ENCODE results near the gene SYCE1. TPM values are rescaled to one million over a fixed set of nuclear protein-coding genes. Genes with fewer than 3 reads are reported as not detected.

The SYCE1 gene
- total RNA-seq, 2 experiments from 2014 or later = 1.4 to 2.1 TPM

GRCh38 chr10:133537546-133538545 is 27.5 kb downstream of the SYCE1 start:
- CTCF ChIA-PET = interaction anchor here (1.0 kb wide), 1 partner anchor 60 kb away, joined by 3 read pairs; no protein-coding TSS in a partner anchor

GRCh38 chr10:133536198-133536597 is 29.2 kb downstream of the SYCE1 start:
- H3K4me3 Mint-ChIP-seq = no peak overlapping the region
- ATAC-seq = no peak
- H3K4me1 Mint-ChIP-seq = no peaks in the 10 kb centered on the region
- H3K27me3 Mint-ChIP-seq = peaks cover 26% of the 10 kb centered on the region
- H3K36me3 Mint-ChIP-seq = no peaks in the 10 kb centered on the region
- DNase-seq = no peak
- CTCF ChIA-PET = interaction anchor here (0.8 kb wide), 1 partner anchor 99 kb away, joined by 3 read pairs; no protein-coding TSS in a partner anchor
- no peaks in the 10 kb centered on the region for H3K9me3 Mint-ChIP-seq (ENCODE audit: low read depth)
- no peak overlapping the region for H3K27ac Mint-ChIP-seq

More at GRCh38 chr10:133537546-133538545, 27.5 kb downstream of the SYCE1 start:
- ATAC-seq (no peak), DNase-seq (no peak)
- H3K4me3 Mint-ChIP-seq = no peak overlapping the region
- peaks cover 10% of the 10 kb centered on the region for H3K27me3 Mint-ChIP-seq
- no peak overlapping the region for H3K27ac Mint-ChIP-seq
- H3K9me3 Mint-ChIP-seq (ENCODE audit: low read depth) = no peaks in the 10 kb centered on the region
- H3K4me1 Mint-ChIP-seq = no peaks in the 10 kb centered on the region
- no peaks in the 10 kb centered on the region for H3K36me3 Mint-ChIP-seq

- CTCF ChIA-PET = no interaction called here
- H3K27ac Mint-ChIP-seq = no peak overlapping the region
These were observed 31.0 kb downstream of the SYCE1 start for GRCh38 chr10:133534417-133534816.

GRCh38 chr10:133532871-133533270 is 32.5 kb downstream of the SYCE1 start:
- Mint-ChIP-seq H3K36me3 (no peaks in the 10 kb centered on the region), H3K4me3 (no peak overlapping the region), H3K9me3 (ENCODE audit: low read depth) (no peaks in the 10 kb centered on the region), H3K27me3 (peaks cover 58% of the 10 kb centered on the region), H3K4me1 (peaks cover 20% of the 10 kb centered on the region), H3K27ac (no peak overlapping the region)
- DNase-seq = no peak
- CTCF ChIA-PET = no interaction called here
- ATAC-seq = no peak

More at GRCh38 chr10:133534417-133534816, 31.0 kb downstream of the SYCE1 start:
- ATAC-seq = no peak
- DNase-seq = no peak
- H3K4me3 Mint-ChIP-seq = no peak overlapping the region
- H3K4me1 Mint-ChIP-seq = peaks cover 10% of the 10 kb centered on the region
- no peaks in the 10 kb centered on the region for H3K9me3 Mint-ChIP-seq (ENCODE audit: low read depth)
- H3K27me3 Mint-ChIP-seq = peaks cover 43% of the 10 kb centered on the region
- no peaks in the 10 kb centered on the region for H3K36me3 Mint-ChIP-seq

DNA sequence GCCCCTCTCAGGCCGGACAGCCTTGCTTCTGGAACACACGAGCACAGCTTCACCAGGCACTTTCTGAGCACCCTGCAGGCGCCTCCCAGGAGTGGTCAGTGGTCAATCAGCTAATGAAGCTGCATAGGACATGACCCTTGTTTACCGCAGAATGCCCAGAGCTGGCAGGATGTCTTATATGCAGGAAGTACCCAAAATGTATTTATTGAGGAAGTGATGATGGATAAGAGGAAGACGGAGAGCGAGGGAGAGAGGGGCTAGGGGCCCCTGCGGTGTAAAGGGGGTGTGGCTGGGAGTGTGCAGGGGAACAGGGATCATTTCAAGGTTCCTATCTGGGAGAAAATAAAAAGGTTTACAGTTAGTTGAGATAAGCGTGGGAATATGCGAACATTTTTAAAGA is 34.9 kb downstream of the SYCE1 start:
- no peak overlapping the region for H3K4me3 Mint-ChIP-seq
- no peaks in the 10 kb centered on the region for H3K9me3 Mint-ChIP-seq (ENCODE audit: low read depth)
- DNase-seq (no peak), ATAC-seq (no peak)
- no peak overlapping the region for H3K27ac Mint-ChIP-seq
- CTCF ChIA-PET = interaction anchor here (1.8 kb wide), 1 partner anchor 92 kb away, joined by 5 read pairs; no protein-coding TSS in a partner anchor
- H3K36me3 Mint-ChIP-seq = no peaks in the 10 kb centered on the region
- H3K27me3 Mint-ChIP-seq = peaks cover 78% of the 10 kb centered on the region
- peaks cover 20% of the 10 kb centered on the region for H3K4me1 Mint-ChIP-seq

- Mint-ChIP-seq H3K9me3 (ENCODE audit: low read depth) (no peaks in the 10 kb centered on the region), H3K36me3 (no peaks in the 10 kb centered on the region), H3K4me3 (peak overlapping the region; percentile 61), H3K27me3 (peaks cover 80% of the 10 kb centered on the region), H3K4me1 (peaks cover 20% of the 10 kb centered on the region), H3K27ac (peak overlapping the region; percentile 28)
- no peak for DNase-seq
- no peak for ATAC-seq
- CTCF ChIA-PET = interaction anchor here (0.8 kb wide), 1 partner anchor 9 kb away, joined by 3 read pairs; no protein-coding TSS in a partner anchor
These were observed 35.8 kb downstream of the SYCE1 start for GRCh38 chr10:133529576-133529946.

- ATAC-seq (no peak), DNase-seq (no peak)
- peaks cover 79% of the 10 kb centered on the region for H3K27me3 Mint-ChIP-seq
- no peaks in the 10 kb centered on the region for H3K9me3 Mint-ChIP-seq (ENCODE audit: low read depth)
- CTCF ChIA-PET = interaction anchor here (0.8 kb wide), 1 partner anchor 9 kb away, joined by 3 read pairs; no protein-coding TSS in a partner anchor
- peaks cover 20% of the 10 kb centered on the region for H3K4me1 Mint-ChIP-seq
- no peak overlapping the region for H3K4me3 Mint-ChIP-seq
- no peaks in the 10 kb centered on the region for H3K36me3 Mint-ChIP-seq
- no peak overlapping the region for H3K27ac Mint-ChIP-seq
These were observed 36.4 kb downstream of the SYCE1 start for GRCh38 chr10:133528845-133529575.

DNA sequence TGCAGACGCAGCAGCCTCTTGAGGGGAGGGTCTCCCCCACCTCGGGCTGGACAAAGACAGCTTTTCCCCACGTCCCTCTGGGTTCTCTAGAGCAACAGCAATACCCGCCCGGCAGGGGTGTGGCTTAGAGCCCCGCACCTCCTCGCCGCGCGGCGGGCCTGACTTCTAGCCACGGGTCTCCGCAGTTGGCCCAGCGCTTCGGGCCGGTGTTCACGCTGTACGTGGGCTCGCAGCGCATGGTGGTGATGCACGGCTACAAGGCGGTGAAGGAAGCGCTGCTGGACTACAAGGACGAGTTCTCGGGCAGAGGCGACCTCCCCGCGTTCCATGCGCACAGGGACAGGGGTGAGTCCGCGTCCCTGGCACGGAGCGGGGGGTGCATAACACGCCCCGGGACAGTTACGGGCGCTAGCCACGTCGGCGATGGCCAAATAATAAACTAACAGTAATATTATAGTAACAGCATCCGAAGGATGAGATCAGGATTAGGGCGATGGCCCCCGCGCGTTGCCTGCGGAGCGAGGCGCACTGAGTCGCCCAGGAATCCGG is 37.0 kb downstream of the SYCE1 start:
- CTCF ChIA-PET = no interaction called here
- Mint-ChIP-seq H3K4me1 (peaks cover 20% of the 10 kb centered on the region), H3K36me3 (peaks cover 2% of the 10 kb centered on the region), H3K27me3 (peaks cover 79% of the 10 kb centered on the region), H3K27ac (no peak overlapping the region), H3K9me3 (ENCODE audit: low read depth) (peaks cover 2% of the 10 kb centered on the region), H3K4me3 (no peak overlapping the region)
- no peak for ATAC-seq
- no peak for DNase-seq

- Mint-ChIP-seq H3K4me3 (no peak overlapping the region), H3K4me1 (peaks cover 20% of the 10 kb centered on the region), H3K27me3 (peaks cover 80% of the 10 kb centered on the region), H3K36me3 (peaks cover 4% of the 10 kb centered on the region), H3K9me3 (ENCODE audit: low read depth) (peaks cover 6% of the 10 kb centered on the region), H3K27ac (no peak overlapping the region)
- ATAC-seq (no peak), DNase-seq (no peak)
- CTCF ChIA-PET = no interaction called here
These were observed 37.6 kb downstream of the SYCE1 start for GRCh38 chr10:133527771-133528271.

DNA sequence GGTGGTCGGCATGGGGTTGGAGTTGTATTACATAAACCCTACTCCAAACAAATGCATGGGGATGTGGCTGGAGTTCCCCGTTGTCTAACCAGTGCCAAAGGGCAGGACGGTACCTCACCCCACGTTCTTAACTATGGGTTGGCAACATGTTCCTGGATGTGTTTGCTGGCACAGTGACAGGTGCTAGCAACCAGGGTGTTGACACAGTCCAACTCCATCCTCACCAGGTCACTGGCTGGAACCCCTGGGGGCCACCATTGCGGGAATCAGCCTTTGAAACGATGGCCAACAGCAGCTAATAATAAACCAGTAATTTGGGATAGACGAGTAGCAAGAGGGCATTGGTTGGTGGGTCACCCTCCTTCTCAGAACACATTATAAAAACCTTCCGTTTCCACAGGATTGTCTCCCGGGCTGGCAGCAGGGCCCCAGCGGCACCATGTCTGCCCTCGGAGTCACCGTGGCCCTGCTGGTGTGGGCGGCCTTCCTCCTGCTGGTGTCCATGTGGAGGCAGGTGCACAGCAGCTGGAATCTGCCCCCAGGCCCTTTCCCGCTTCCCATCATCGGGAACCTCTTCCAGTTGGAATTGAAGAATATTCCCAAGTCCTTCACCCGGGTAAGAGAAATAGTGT is 38.3 kb downstream of the SYCE1 start, which contains the start of gene CYP2E1:
TSS of gene CYP2E1 (plus strand) at position 407 of the 632 bp plus-strand sequence. CDS start at position 440, 33 bp downstream.
- Mint-ChIP-seq H3K27ac (no peak within 1 kb of the TSS), H3K9me3 (ENCODE audit: low read depth) (peaks cover 9% of the 10 kb centered on the region), H3K4me3 (no peak within 1 kb of the TSS), H3K27me3 (peaks cover 80% of the 10 kb centered on the region), H3K4me1 (peaks cover 20% of the 10 kb centered on the region), H3K36me3 (peaks cover 4% of the 10 kb centered on the region)
- ATAC-seq (no peak), DNase-seq (no peak)
- CTCF ChIA-PET = interaction anchor here (0.8 to 1.1 kb wide), 2 partner anchors 17 to 88 kb away, joined by 3 to 4 read pairs; no protein-coding TSS in a partner anchor

GRCh38 chr10:133525444-133525843 is 39.9 kb downstream of the SYCE1 start:
- H3K4me3 Mint-ChIP-seq = no peak overlapping the region
- no peak overlapping the region for H3K27ac Mint-ChIP-seq
- ATAC-seq (no peak), DNase-seq (no peak)
- H3K4me1 Mint-ChIP-seq = peaks cover 18% of the 10 kb centered on the region
- CTCF ChIA-PET = no interaction called here
- peaks cover 74% of the 10 kb centered on the region for H3K27me3 Mint-ChIP-seq
- peaks cover 4% of the 10 kb centered on the region for H3K36me3 Mint-ChIP-seq
- H3K9me3 Mint-ChIP-seq (ENCODE audit: low read depth) = peaks cover 9% of the 10 kb centered on the region

DNA sequence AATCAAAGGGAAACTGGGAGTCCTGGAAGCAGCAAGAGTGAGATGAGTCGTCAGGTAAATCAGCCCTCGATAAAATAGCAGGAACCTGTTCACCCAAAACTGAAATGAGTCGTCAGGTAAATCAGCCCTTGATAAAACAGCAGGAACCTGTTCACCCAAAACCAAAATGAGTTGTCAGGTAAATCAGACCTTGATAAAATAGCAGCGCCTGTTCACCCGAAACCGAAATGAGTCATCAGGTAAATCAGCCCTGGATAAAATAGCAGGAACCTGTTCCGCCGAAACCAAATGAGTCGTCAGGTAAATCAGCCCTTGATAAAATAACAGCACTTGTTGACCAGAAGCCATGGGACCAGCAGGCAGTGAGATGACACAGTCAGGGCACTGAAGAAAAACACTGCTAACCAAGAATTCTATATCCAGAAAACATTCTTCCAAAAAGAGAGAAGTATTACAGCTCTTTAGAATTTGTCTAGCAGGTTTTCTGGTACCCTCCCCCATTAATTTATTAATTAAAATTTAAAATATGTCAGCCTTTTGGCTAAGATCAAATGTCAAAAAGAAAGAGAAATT is 41.7 kb downstream of the SYCE1 start:
- Mint-ChIP-seq H3K4me1 (peaks cover 12% of the 10 kb centered on the region), H3K4me3 (no peak overlapping the region), H3K9me3 (ENCODE audit: low read depth) (peaks cover 9% of the 10 kb centered on the region), H3K27ac (no peak overlapping the region), H3K36me3 (peaks cover 4% of the 10 kb centered on the region), H3K27me3 (peaks cover 62% of the 10 kb centered on the region)
- no peak for DNase-seq
- CTCF ChIA-PET = no interaction called here
- ATAC-seq = no peak
